ENCODE measurements around the gene PVR.

GRCh38 chr19:44686896-44687295, 43.2 kb downstream of the PVR start:
- TF ChIP-seq CTCF (IDR thresholded peaks at IDR 0.05; ENCODE audit: borderline replicate concordance, extremely low read depth, low read length, poor library complexity, severe bottlenecking) = no peak
- no peak for TF ChIP-seq EZH2 (IDR thresholded peaks at IDR 0.05; ENCODE audit: borderline replicate concordance, low read depth, low read length, severe bottlenecking)

All from DND-41 (cell line).